GM21723 (cell line): Measurements from ENCODE around the gene TAGLN3.

Source experiments
- ATAC-seq: cut with Tn5 transposase; IDR thresholded peaks from one replicate; pipeline ENCODE4 v1.9.1; 2021; ENCODE audit warnings: mild to moderate bottlenecking, moderate library complexity; ENCODE audit not compliant: unreplicated experiment

The TAGLN3 gene

GRCh38 chr3:111998636-111999483 lies at the start of gene TAGLN3:
Gene TAGLN3 (plus strand): TSS chr3:111998922. CDS start chr3:111999423, 501 bp downstream.
- ATAC-seq = peak; percentile 49

- ATAC-seq = no peak
These were observed 49.0 kb upstream of the TAGLN3 start for GRCh38 chr3:111949712-111950111.

GRCh38 chr3:111951032-111951431 lies 47.7 kb upstream of the TAGLN3 start:
- no peak for ATAC-seq

- ATAC-seq = no peak
These were observed 46.6 kb upstream of the TAGLN3 start for GRCh38 chr3:111952086-111952485.

- ATAC-seq = no peak
These were observed 45.8 kb upstream of the TAGLN3 start for GRCh38 chr3:111952866-111953450.

- no peak for ATAC-seq
These were observed 44.3 kb upstream of the TAGLN3 start for GRCh38 chr3:111954228-111954990.

- ATAC-seq = no peak
These were observed 42.8 kb upstream of the TAGLN3 start for GRCh38 chr3:111955876-111956275.

GRCh38 chr3:111956449-111956848 lies 42.3 kb upstream of the TAGLN3 start:
- no peak for ATAC-seq

- ATAC-seq = no peak
These were observed 41.6 kb upstream of the TAGLN3 start for GRCh38 chr3:111956995-111957734.

GRCh38 chr3:111961461-111962164 lies 37.1 kb upstream of the TAGLN3 start:
- no peak for ATAC-seq

GRCh38 chr3:111963424-111963823 lies 35.3 kb upstream of the TAGLN3 start:
- no peak for ATAC-seq

- no peak for ATAC-seq
These were observed 33.2 kb upstream of the TAGLN3 start for GRCh38 chr3:111965484-111965883.

GRCh38 chr3:111967068-111967467 lies 31.7 kb upstream of the TAGLN3 start:
- ATAC-seq = no peak

GRCh38 chr3:111967651-111968274 lies 31.0 kb upstream of the TAGLN3 start:
- ATAC-seq = peak; percentile 99

- ATAC-seq = no peak
These were observed 30.2 kb upstream of the TAGLN3 start for GRCh38 chr3:111968319-111969054.

GRCh38 chr3:111970376-111970775 lies 28.3 kb upstream of the TAGLN3 start:
- no peak for ATAC-seq

GRCh38 chr3:111971533-111972130 lies 27.1 kb upstream of the TAGLN3 start:
- no peak for ATAC-seq

- no peak for ATAC-seq
These were observed 25.8 kb upstream of the TAGLN3 start for GRCh38 chr3:111972891-111973290.

GRCh38 chr3:111975131-111975530 lies 23.6 kb upstream of the TAGLN3 start:
- ATAC-seq = no peak
